HG03575 (cell line): ENCODE measurements around the gene FZR1.
"Not testable (repeated sequence)": the region's sequence is repeated elsewhere in the genome, so short reads cannot be mapped to it uniquely, and the experiment has no call there.

Experiments used
- ATAC-seq: cut with Tn5 transposase; IDR thresholded peaks from one replicate; pipeline ENCODE4 v1.9.1; 2021; ENCODE audit not compliant: unreplicated experiment, insufficient number of reproducible peaks, low FRiP score; ENCODE audit errors: extremely low read depth

The FZR1 gene

GRCh38 chr19:3576696-3577443, 70.8 kb downstream of the FZR1 start:
- ATAC-seq, result no peak

- no peak for ATAC-seq
Observed at GRCh38 chr19:3577723-3578344, 71.7 kb downstream of the FZR1 start.

GRCh38 chr19:3578390-3578789, 72.3 kb downstream of the FZR1 start:
- no peak for ATAC-seq

GRCh38 chr19:3580156-3580934, 74.2 kb downstream of the FZR1 start:
- no peak for ATAC-seq

GRCh38 chr19:3581792-3582191, 75.7 kb downstream of the FZR1 start:
- not testable (repeated sequence) for ATAC-seq

GRCh38 chr19:3584036-3584802, 78.1 kb downstream of the FZR1 start:
- not testable (repeated sequence) for ATAC-seq

GRCh38 chr19:3585301-3586126, 79.4 kb downstream of the FZR1 start, which contains the start of gene GIPC3:
GIPC3 (plus strand) TSS chr19:3585478; CDS start chr19:3585598, 120 bp downstream.
- ATAC-seq, result no peak

GRCh38 chr19:3586127-3586626, 80.1 kb downstream of the FZR1 start:
- ATAC-seq, result no peak

- ATAC-seq, result no peak
Observed at GRCh38 chr19:3586707-3587346, 80.7 kb downstream of the FZR1 start.
